ENCODE measurements around the gene RACGAP1. TPM values are rescaled to one million over a fixed set of nuclear protein-coding genes. Genes with fewer than 3 reads are reported as not detected.

RACGAP1 gene
- total and polyA plus RNA-seq, 2 donors (not counting 1 experiment from before 2014, with no cell fraction given): 4.1 to 14.2 TPM

GRCh38 chr12:49960474-49961110 is 64.7 kb downstream of the RACGAP1 start:
- intact Hi-C loops (cut with micrococcal nuclease): no loop called here
- peak; percentile 2 for TF ChIP-seq EZH2 (IDR thresholded peaks at IDR 0.05; ENCODE audit: borderline replicate concordance, insufficient read depth, low read depth, low read length, poor library complexity, severe bottlenecking)
- TF ChIP-seq CTCF (IDR thresholded peaks at IDR 0.05): no peak
- Mint-ChIP-seq H3K27me3 (peaks cover 74% of the 10 kb centered on the region), H3K4me1 (peaks cover 7% of the 10 kb centered on the region), H3K4me3 (peak overlapping the region; percentile 56), H3K9me3 (ENCODE audit: insufficient read depth) (no peaks in the 10 kb centered on the region), H3K27ac (no peak overlapping the region)
- peaks cover 0 to 2% (median 0%) of the 10 kb centered on the region in 3 donors for H3K9me3 ChIP-seq (ENCODE audit: control extremely low read depth in 1 of 3, control insufficient read depth in 2 of 3, insufficient read depth in 1 of 3, low read length in 2 of 3)
- WGBS (ENCODE audit: insufficient coverage): 30% methylated on average over 9 of the region's 13 CpGs
- no peak overlapping the region for H3K4me3 ChIP-seq (ENCODE audit: control extremely low read depth in 1 of 5, extremely low read depth in 1 of 5, insufficient read depth in 1 of 5, low read depth in 2 of 5, low read length in 4 of 5)
- no peaks in the 10 kb centered on the region for H3K79me2 ChIP-seq (ENCODE audit: control insufficient read depth, insufficient read depth, low read length)
- peak overlapping the region; percentile 16 for H2AFZ ChIP-seq (ENCODE audit: insufficient read depth, low read depth, low read length, poor library complexity, severe bottlenecking)
- DNase-seq (no peak), ATAC-seq (ENCODE audit: low read depth) (no peak)
- POLR2A ChIA-PET: no interaction called here
- CTCF ChIA-PET: no interaction called here
- H4K20me1 ChIP-seq (ENCODE audit: control insufficient read depth, insufficient read depth, low read length, poor library complexity, severe bottlenecking): no peaks in the 10 kb centered on the region
- H3K4me1 ChIP-seq (ENCODE audit: control insufficient read depth in 2 of 2, insufficient read depth in 2 of 2, low read length in 2 of 2): peaks cover 8 to 16% of the 10 kb centered on the region in 2 donors
- H3K27ac ChIP-seq (ENCODE audit: low read length in 2 of 2): no peak overlapping the region
- H3K27me3 ChIP-seq (replicated peaks in 1 of 4; ENCODE audit: control extremely low read depth in 1 of 4, control insufficient read depth in 3 of 4, insufficient read depth in 4 of 4, low read length in 3 of 4): peaks cover 0 to 65% (median 19%) of the 10 kb centered on the region in 4 experiments
- peak overlapping the region; percentile 68 for H3K4me2 ChIP-seq (replicated peaks; ENCODE audit: low read depth, low read length, poor library complexity, severe bottlenecking)
- H3K36me3 ChIP-seq (replicated peaks in 1 of 2; ENCODE audit: control extremely low read depth in 1 of 2, control insufficient read depth in 1 of 2, extremely low read depth in 1 of 2, insufficient read depth in 2 of 2, low read length in 1 of 2): no peaks in the 10 kb centered on the region
- no peak overlapping the region for H3K9ac ChIP-seq (ENCODE audit: low read length)

- peak overlapping the region; percentile 56 for H3K4me3 Mint-ChIP-seq
- Histone ChIP-seq H3K9me3 (ENCODE audit: control extremely low read depth in 1 of 3, control insufficient read depth in 2 of 3, insufficient read depth in 1 of 3, low read length in 2 of 3) (peaks cover 0 to 2% (median 0%) of the 10 kb centered on the region in 3 donors), H3K4me3 (ENCODE audit: control extremely low read depth in 1 of 5, extremely low read depth in 1 of 5, insufficient read depth in 1 of 5, low read depth in 2 of 5, low read length in 4 of 5) (no peak overlapping the region), H3K36me3 (replicated peaks in 1 of 2; ENCODE audit: control extremely low read depth in 1 of 2, control insufficient read depth in 1 of 2, extremely low read depth in 1 of 2, insufficient read depth in 2 of 2, low read length in 1 of 2) (no peaks in the 10 kb centered on the region), H3K27ac (ENCODE audit: low read length in 2 of 2) (no peak overlapping the region), H3K27me3 (replicated peaks in 1 of 4; ENCODE audit: control extremely low read depth in 1 of 4, control insufficient read depth in 3 of 4, insufficient read depth in 4 of 4, low read length in 3 of 4) (peaks cover 0 to 71% (median 21%) of the 10 kb centered on the region in 4 experiments), H4K20me1 (ENCODE audit: control insufficient read depth, insufficient read depth, low read length, poor library complexity, severe bottlenecking) (no peaks in the 10 kb centered on the region), H3K79me2 (ENCODE audit: control insufficient read depth, insufficient read depth, low read length) (no peaks in the 10 kb centered on the region), H2AFZ (ENCODE audit: insufficient read depth, low read depth, low read length, poor library complexity, severe bottlenecking) (no peak overlapping the region), H3K4me2 (replicated peaks; ENCODE audit: low read depth, low read length, poor library complexity, severe bottlenecking) (no peak overlapping the region), H3K4me1 (ENCODE audit: control insufficient read depth in 2 of 2, insufficient read depth in 2 of 2, low read length in 2 of 2) (peaks cover 11 to 16% of the 10 kb centered on the region in 2 donors), H3K9ac (ENCODE audit: low read length) (no peak overlapping the region)
- peaks cover 9% of the 10 kb centered on the region for H3K4me1 Mint-ChIP-seq
- TF ChIP-seq EZH2 (IDR thresholded peaks at IDR 0.05; ENCODE audit: borderline replicate concordance, insufficient read depth, low read depth, low read length, poor library complexity, severe bottlenecking) (no peak), CTCF (IDR thresholded peaks at IDR 0.05) (no peak)
- POLR2A ChIA-PET: no interaction called here
- 18% methylated on average over 8 of the region's 11 CpGs for WGBS (ENCODE audit: insufficient coverage)
- peaks cover 71% of the 10 kb centered on the region for H3K27me3 Mint-ChIP-seq
- H3K9me3 Mint-ChIP-seq (ENCODE audit: insufficient read depth): no peaks in the 10 kb centered on the region
- intact Hi-C loops (cut with micrococcal nuclease): no loop called here
- CTCF ChIA-PET: interaction anchor here (1.2 to 3.0 kb wide), 3 partner anchors 7 to 96 kb away, joined by 3 to 17 read pairs (median 4); no protein-coding TSS in a partner anchor
- ATAC-seq (ENCODE audit: low read depth) (no peak), DNase-seq (no peak)
- H3K27ac Mint-ChIP-seq: no peak overlapping the region
Observed at GRCh38 chr12:49959685-49960473, 65.4 kb downstream of the RACGAP1 start.

All from B cell (primary cell).